ENCODE data around the gene ZNF496. TPM values are rescaled to one million over a fixed set of nuclear protein-coding genes. Genes with fewer than 3 reads are reported as not detected.

ZNF496 gene
- total RNA-seq, 2 experiments from 2014 or later, result 15.8 to 19.9 TPM

DNA sequence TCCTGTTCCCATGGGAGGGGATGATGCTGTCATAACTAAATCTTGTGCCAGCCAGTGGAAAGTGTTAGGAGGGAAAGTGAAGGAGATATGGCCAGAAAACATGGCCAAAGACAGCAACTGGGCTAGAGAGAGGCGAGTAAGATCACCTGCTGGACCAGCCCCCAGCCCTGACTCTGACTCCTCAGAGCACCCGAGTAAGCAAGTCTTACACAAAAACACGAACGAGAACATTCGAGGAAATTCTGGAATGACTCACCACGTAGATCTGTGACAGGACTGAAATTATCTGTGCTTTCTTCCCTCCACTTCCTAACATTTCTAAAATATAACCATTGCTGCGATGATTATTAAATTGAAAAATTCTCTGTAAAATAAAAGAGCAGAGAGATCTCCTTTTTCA lies 9.2 kb downstream of the ZNF496 start:
- Histone ChIP-seq H3K9me3 (ENCODE audit: control insufficient read depth in 1 of 2, insufficient read depth in 1 of 2, low read length in 2 of 2) (no peaks in the 10 kb centered on the region), H3K27ac (ENCODE audit: low read depth in 1 of 2, low read length in 2 of 2) (no peak overlapping the region), H3K4me1 (ENCODE audit: insufficient read depth, low read length) (peaks cover 6% of the 10 kb centered on the region), H3K36me3 (ENCODE audit: insufficient read depth, low read length) (peaks cover 9% of the 10 kb centered on the region), H3K4me3 (ENCODE audit: low read length) (peak overlapping the region; percentile 28), H3K27me3 (ENCODE audit: control insufficient read depth in 1 of 2, insufficient read depth in 2 of 2, low read length in 2 of 2) (no peaks in the 10 kb centered on the region)
- Mint-ChIP-seq H3K4me3 (peak overlapping the region; percentile 54), H3K9me3 (no peaks in the 10 kb centered on the region), H3K27ac (peak overlapping the region; percentile 91), H3K36me3 (ENCODE audit: low read depth) (peaks cover 45% of the 10 kb centered on the region), H3K27me3 (no peaks in the 10 kb centered on the region), H3K4me1 (ENCODE audit: low read depth) (peaks cover 46% of the 10 kb centered on the region)
- peak in 2 of 14 experiments; percentile 35 to 37 for DNase-seq
- ATAC-seq (ENCODE audit: poor library complexity), result no peak
- TF ChIP-seq CTCF (IDR thresholded peaks at IDR 0.05), result no peak
- ChIA-PET CTCF (no interaction called here), POLR2A (interaction anchor here (0.6 to 0.9 kb wide), 3 partner anchors 9 to 112 kb away, joined by 3 to 6 read pairs (median 3); no protein-coding TSS in a partner anchor)
- intact Hi-C loops (cut with DNase I, micrococcal nuclease), result no loop called here

- peaks cover 12% of the 10 kb centered on the region for H3K4me1 Mint-ChIP-seq (ENCODE audit: low read depth)
- no peaks in the 10 kb centered on the region for H3K9me3 Mint-ChIP-seq
- TF ChIP-seq CTCF (IDR thresholded peaks at IDR 0.05), result no peak
- H3K27me3 ChIP-seq (ENCODE audit: control insufficient read depth in 1 of 2, insufficient read depth in 2 of 2, low read length in 2 of 2), result no peaks in the 10 kb centered on the region
- H3K4me3 ChIP-seq (ENCODE audit: low read length), result no peak overlapping the region
- no peaks in the 10 kb centered on the region for H3K9me3 ChIP-seq (ENCODE audit: control insufficient read depth in 1 of 2, insufficient read depth in 1 of 2, low read length in 2 of 2)
- ATAC-seq (ENCODE audit: poor library complexity) (no peak), DNase-seq (no peak)
- H3K4me3 Mint-ChIP-seq, result no peak overlapping the region
- CTCF ChIA-PET, result no interaction called here
- peaks cover 4% of the 10 kb centered on the region for H3K36me3 ChIP-seq (ENCODE audit: insufficient read depth, low read length)
- peaks cover 48% of the 10 kb centered on the region for H3K36me3 Mint-ChIP-seq (ENCODE audit: low read depth)
- no peak overlapping the region for H3K27ac Mint-ChIP-seq
- H3K27me3 Mint-ChIP-seq, result no peaks in the 10 kb centered on the region
- H3K27ac ChIP-seq (ENCODE audit: low read depth in 1 of 2, low read length in 2 of 2), result no peak overlapping the region
- H3K4me1 ChIP-seq (ENCODE audit: insufficient read depth, low read length), result peaks cover under 1% of the 10 kb centered on the region
- intact Hi-C loops (cut with DNase I, micrococcal nuclease), result no loop called here
- POLR2A ChIA-PET, result no interaction called here
Measured at GRCh38 chr1:247317702-247318101, 14.0 kb downstream of the ZNF496 start.

DNA sequence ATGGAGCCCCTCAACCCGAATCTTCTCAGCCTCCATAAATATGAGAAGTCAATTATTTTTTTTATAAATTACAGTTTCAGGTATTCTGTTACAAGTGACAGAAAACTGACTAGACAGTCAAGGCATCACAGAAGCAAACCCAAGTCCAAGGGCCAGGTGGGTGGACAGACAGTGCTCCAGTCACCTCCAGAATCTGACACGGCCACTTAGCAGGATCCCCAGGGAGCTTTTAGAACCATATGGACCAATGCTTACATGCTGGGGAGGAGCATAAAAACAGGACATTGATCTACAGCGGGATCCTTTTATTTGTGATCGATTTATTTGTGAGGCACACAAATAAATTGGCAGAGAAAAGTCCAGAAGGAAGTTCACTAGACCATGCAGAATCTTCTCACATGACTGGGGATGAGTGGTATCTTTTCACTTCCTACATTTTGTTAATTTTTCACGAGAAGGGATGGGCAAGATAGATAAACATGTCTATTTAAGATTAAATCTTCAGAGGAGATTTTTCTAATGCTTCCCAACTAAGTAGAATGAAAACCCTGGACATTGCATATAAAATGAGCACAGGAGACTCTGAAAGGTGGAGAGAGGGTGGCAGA lies 15.0 kb downstream of the ZNF496 start:
- Mint-ChIP-seq H3K4me1 (ENCODE audit: low read depth) (peaks cover 5% of the 10 kb centered on the region), H3K27me3 (no peaks in the 10 kb centered on the region), H3K4me3 (no peak overlapping the region), H3K9me3 (no peaks in the 10 kb centered on the region), H3K27ac (no peak overlapping the region), H3K36me3 (ENCODE audit: low read depth) (peaks cover 46% of the 10 kb centered on the region)
- no peak overlapping the region for H3K27ac ChIP-seq (ENCODE audit: low read depth in 1 of 2, low read length in 2 of 2)
- no peaks in the 10 kb centered on the region for H3K4me1 ChIP-seq (ENCODE audit: insufficient read depth, low read length)
- H3K4me3 ChIP-seq (ENCODE audit: low read length), result no peak overlapping the region
- no peak for TF ChIP-seq CTCF (IDR thresholded peaks at IDR 0.05)
- H3K27me3 ChIP-seq (ENCODE audit: control insufficient read depth in 1 of 2, insufficient read depth in 2 of 2, low read length in 2 of 2), result no peaks in the 10 kb centered on the region
- POLR2A ChIA-PET, result no interaction called here
- DNase-seq (no peak), ATAC-seq (ENCODE audit: poor library complexity) (no peak)
- H3K36me3 ChIP-seq (ENCODE audit: insufficient read depth, low read length), result no peaks in the 10 kb centered on the region
- H3K9me3 ChIP-seq (ENCODE audit: control insufficient read depth in 1 of 2, insufficient read depth in 1 of 2, low read length in 2 of 2), result no peaks in the 10 kb centered on the region
- CTCF ChIA-PET, result no interaction called here
- intact Hi-C loops (cut with DNase I, micrococcal nuclease), result no loop called here

Measured in CD4-positive, alpha-beta T cell (primary cell).